HEK293 (cell line): ENCODE results near the gene RHOF.

ENCODE experiments used
- CTCF ChIA-PET: fragments of 350-600 bp; formaldehyde crosslinking; extraction: SDS; loops from one replicate; lab custom pipeline; 2021; ENCODE audit warnings: antibody characterized with exemption; lab: Yijun Ruan, JAX
- POLR2A ChIA-PET: fragments of 300-600 bp; formaldehyde crosslinking; extraction: SDS; loops from one replicate; lab custom pipeline; 2020; ENCODE audit warnings: antibody characterized with exemption, inconsistent platforms; lab: Yijun Ruan, JAX
- H3K27ac ChIP-seq: fragments of 200-500 bp; sonication (Bioruptor generic); 2 replicates; pipeline ENCODE4 v1.5.1; 2014; ENCODE audit warnings: low read depth, low read length, control low read depth, inconsistent platforms; ENCODE audit errors: extremely low read depth
- H3K36me3 ChIP-seq, 2 experiments: fragments of 200-500 bp in 1 of 2; sonication (Bioruptor generic) in 1 of 2; 1 replicate in 1 of 2; 2 replicates in 1 of 2; pipeline ENCODE4 v1.5.1; 2014 to 2017; ENCODE audit warnings: inconsistent platforms in 2 of 2, low read length in 2 of 2; ENCODE audit not compliant: control insufficient read depth in 2 of 2, insufficient read depth in 1 of 2
- H3K4me1 ChIP-seq: fragments of 200-500 bp; sonication (Bioruptor generic); 2 replicates; pipeline ENCODE4 v1.5.1; 2014; ENCODE audit warnings: mild to moderate bottlenecking, low read length, inconsistent platforms; ENCODE audit not compliant: control insufficient read depth, insufficient read depth
- H3K4me3 ChIP-seq: 2 replicates; pipeline ENCODE4 v1.5.1; 2011; ENCODE audit warnings: low read depth, mild to moderate bottlenecking, control low read depth, low read length, moderate library complexity
- H3K9me3 ChIP-seq: fragments of 200-500 bp; sonication (Bioruptor generic); 2 replicates; pipeline ENCODE4 v1.5.1; 2014; ENCODE audit warnings: low read depth, low read length, inconsistent platforms; ENCODE audit not compliant: control insufficient read depth, insufficient read depth
- IKZF3 ChIP-seq: fragments of 450-650 bp; IDR thresholded peaks from 2 replicates; pipeline ENCODE4 v1.5.0; 2018; ENCODE audit warnings: missing biosample characterization, mild to moderate bottlenecking, missing genetic modification characterization, moderate library complexity
- PATZ1 ChIP-seq: fragments of 450-650 bp; formaldehyde crosslinking; IDR thresholded peaks from 2 replicates; pipeline ENCODE4 v1.5.1; 2016; ENCODE audit warnings: missing biosample characterization, missing genetic modification characterization
- ZBTB6 ChIP-seq: fragments of 450-650 bp; formaldehyde crosslinking; IDR thresholded peaks from 2 replicates; pipeline ENCODE4 v1.5.1; 2017; ENCODE audit warnings: missing biosample characterization, missing genetic modification characterization
- ZEB2 ChIP-seq: fragments of 450-650 bp; formaldehyde crosslinking; IDR thresholded peaks from 2 replicates; pipeline ENCODE4 v1.5.1; 2016; ENCODE audit warnings: missing biosample characterization, missing genetic modification characterization
- ZNF146 ChIP-seq: fragments of 450-650 bp; formaldehyde crosslinking; IDR thresholded peaks from 2 replicates; pipeline ENCODE4 v1.5.1; 2016; ENCODE audit warnings: missing biosample characterization, missing genetic modification characterization
- ZNF175 ChIP-seq: fragments of 450-650 bp; formaldehyde crosslinking; IDR thresholded peaks from 2 replicates; pipeline ENCODE4 v1.5.1; 2016; ENCODE audit warnings: missing biosample characterization, missing genetic modification characterization
- ZNF184 ChIP-seq: fragments of 450-650 bp; IDR thresholded peaks from 2 replicates; pipeline ENCODE4 v1.5.1; 2018; ENCODE audit warnings: missing biosample characterization, mild to moderate bottlenecking, missing genetic modification characterization
- ZNF19 ChIP-seq: fragments of 450-650 bp; formaldehyde crosslinking; IDR thresholded peaks from 2 replicates; pipeline ENCODE4; 2016; ENCODE audit warnings: missing biosample characterization, missing genetic modification characterization, low read depth
- ZNF23 ChIP-seq: fragments of 450-650 bp; formaldehyde crosslinking; IDR thresholded peaks from 2 replicates; pipeline ENCODE4 v1.5.1; 2016; ENCODE audit warnings: missing biosample characterization, missing genetic modification characterization, borderline replicate concordance
- ZNF341 ChIP-seq: fragments of 450-650 bp; formaldehyde crosslinking; IDR thresholded peaks from 2 replicates; pipeline ENCODE4; 2016; ENCODE audit warnings: low read depth, missing biosample characterization, missing genetic modification characterization
- ZNF354C ChIP-seq: fragments of 450-650 bp; formaldehyde crosslinking; IDR thresholded peaks from 2 replicates; pipeline ENCODE4 v1.5.1; 2016; ENCODE audit warnings: missing biosample characterization, missing genetic modification characterization, low read depth, borderline replicate concordance
- ZNF362 ChIP-seq: fragments of 450-650 bp; formaldehyde crosslinking; IDR thresholded peaks from 2 replicates; pipeline ENCODE4 v1.5.1; 2016; ENCODE audit warnings: missing biosample characterization, missing genetic modification characterization
- ZNF433 ChIP-seq: fragments of 450-650 bp; formaldehyde crosslinking; IDR thresholded peaks from 2 replicates; pipeline ENCODE4 v1.5.1; 2016; ENCODE audit warnings: missing biosample characterization, missing genetic modification characterization, low read depth
- ZNF513 ChIP-seq: fragments of 450-650 bp; IDR thresholded peaks from 2 replicates; pipeline ENCODE4 v1.5.1; 2018; ENCODE audit warnings: missing biosample characterization, missing genetic modification characterization
- ZNF529 ChIP-seq: fragments of 450-650 bp; formaldehyde crosslinking; IDR thresholded peaks from 2 replicates; pipeline ENCODE4 v1.5.1; 2017; ENCODE audit warnings: missing genetic modification characterization, missing biosample characterization; ENCODE audit not compliant: insufficient replicate concordance
- ZNF544 ChIP-seq: fragments of 450-650 bp; formaldehyde crosslinking; IDR thresholded peaks from 2 replicates; pipeline ENCODE4 v1.5.0; 2017; ENCODE audit warnings: missing biosample characterization, missing genetic modification characterization
- ZNF561 ChIP-seq: fragments of 450-650 bp; IDR thresholded peaks from 2 replicates; pipeline ENCODE4 v1.5.1; 2018; ENCODE audit warnings: missing biosample characterization, missing genetic modification characterization, borderline replicate concordance
- ZNF670 ChIP-seq: fragments of 450-650 bp; formaldehyde crosslinking; IDR thresholded peaks from 2 replicates; pipeline ENCODE4 v1.5.1; 2016; ENCODE audit warnings: missing biosample characterization, missing genetic modification characterization, low read depth
- ZNF747 ChIP-seq: fragments of 450-650 bp; formaldehyde crosslinking; IDR thresholded peaks from 2 replicates; pipeline ENCODE4 v1.5.1; 2016; ENCODE audit warnings: missing biosample characterization, missing genetic modification characterization
- ZSCAN4 ChIP-seq: fragments of 450-650 bp; formaldehyde crosslinking; IDR thresholded peaks from 2 replicates; pipeline ENCODE4 v1.5.1; 2017; ENCODE audit warnings: missing biosample characterization, missing genetic modification characterization

Gene RHOF

GRCh38 chr12:121776190-121777098 lies 17.0 kb downstream of the RHOF start (continued):
- TF ChIP-seq ZNF561 (tag by site-specific recombination) = no peak
- no peak for TF ChIP-seq ZNF529 (tag by site-specific recombination)
- no peak for TF ChIP-seq ZNF354C (tag by site-specific recombination)
- TF ChIP-seq ZNF341 (tag by site-specific recombination) = no peak
- TF ChIP-seq ZNF747 (tag by site-specific recombination) = no peak
- TF ChIP-seq IKZF3 (tag by site-specific recombination) = no peak
- no peak for TF ChIP-seq ZNF19 (tag by site-specific recombination)
- TF ChIP-seq ZBTB6 (tag by site-specific recombination) = no peak
- TF ChIP-seq PATZ1 (tag by site-specific recombination) = peak; percentile 90
- no peak for TF ChIP-seq ZSCAN4
- TF ChIP-seq ZNF362 (tag by site-specific recombination) = no peak

- H3K4me3 ChIP-seq = no peak overlapping the region
- ChIA-PET POLR2A (no interaction called here), CTCF (interaction anchor here (0.6 to 15.2 kb wide), 7 partner anchors 10 to 80 kb away, joined by 3 to 238 read pairs (median 5); partner anchors contain the start of gene RHOF)
- H3K4me1 ChIP-seq = no peaks in the 10 kb centered on the region
- H3K36me3 ChIP-seq = peaks cover 0 to 3% of the 10 kb centered on the region in 2 experiments; a peak in 1 of 3 replicates
- no peaks in the 10 kb centered on the region for H3K9me3 ChIP-seq
- no peak for TF ChIP-seq ZNF175 (tag by site-specific recombination)
- no peak for TF ChIP-seq ZEB2 (tag by site-specific recombination)
- TF ChIP-seq ZNF146 (tag by site-specific recombination) = no peak
- TF ChIP-seq ZNF544 (tag by site-specific recombination) = no peak
- TF ChIP-seq ZNF433 = no peak
- no peak for TF ChIP-seq ZNF670 (tag by site-specific recombination)
- TF ChIP-seq ZNF513 (tag by site-specific recombination) = peak; percentile 51; the same call in 1 of the 2 replicates
- TF ChIP-seq ZNF23 = no peak
- TF ChIP-seq ZNF184 (tag by site-specific recombination) = no peak
- TF ChIP-seq, all 188 proteins: peak for 1
- H3K27ac ChIP-seq = no peak overlapping the region
Observed at GRCh38 chr12:121775501-121775900, 18.0 kb downstream of the RHOF start.
